Gastrocnemius medialis (tissue), 4 donors: ENCODE results near the gene MAPK8.

Experiments used
- POLR2A ChIP-seq, 2 donors: fragments of 450-650 bp; IDR thresholded peaks; one replicate each; pipeline ENCODE4 v1.6.1; 2017; ENCODE audit warnings: antibody characterized with exemption in 2 of 2, mild to moderate bottlenecking in 2 of 2, moderate library complexity in 2 of 2
- TF ChIP-seq, protein P1 (sequence below), 5 experiments: fragments of 450-650 bp in 3 of 5; fragments of 200-600 bp in 2 of 5; sonication (generic) in 2 of 5; IDR thresholded peaks in 4 of 5; conservative IDR thresholded peaks in 1 of 5; 1 replicate in 4 of 5; 2 replicates in 1 of 5; pipeline ENCODE4 v1.5.1; 2016 to 2019; ENCODE audit warnings: antibody characterized with exemption in 5 of 5, mild to moderate bottlenecking in 3 of 5, moderate library complexity in 3 of 5

GRCh38 chr10:48410503-48410902 is 104.0 kb downstream of the MAPK8 start:
- TF ChIP-seq POLR2A (IDR thresholded peaks at IDR 0.05) = no peak
- TF ChIP-seq, protein P1, sequence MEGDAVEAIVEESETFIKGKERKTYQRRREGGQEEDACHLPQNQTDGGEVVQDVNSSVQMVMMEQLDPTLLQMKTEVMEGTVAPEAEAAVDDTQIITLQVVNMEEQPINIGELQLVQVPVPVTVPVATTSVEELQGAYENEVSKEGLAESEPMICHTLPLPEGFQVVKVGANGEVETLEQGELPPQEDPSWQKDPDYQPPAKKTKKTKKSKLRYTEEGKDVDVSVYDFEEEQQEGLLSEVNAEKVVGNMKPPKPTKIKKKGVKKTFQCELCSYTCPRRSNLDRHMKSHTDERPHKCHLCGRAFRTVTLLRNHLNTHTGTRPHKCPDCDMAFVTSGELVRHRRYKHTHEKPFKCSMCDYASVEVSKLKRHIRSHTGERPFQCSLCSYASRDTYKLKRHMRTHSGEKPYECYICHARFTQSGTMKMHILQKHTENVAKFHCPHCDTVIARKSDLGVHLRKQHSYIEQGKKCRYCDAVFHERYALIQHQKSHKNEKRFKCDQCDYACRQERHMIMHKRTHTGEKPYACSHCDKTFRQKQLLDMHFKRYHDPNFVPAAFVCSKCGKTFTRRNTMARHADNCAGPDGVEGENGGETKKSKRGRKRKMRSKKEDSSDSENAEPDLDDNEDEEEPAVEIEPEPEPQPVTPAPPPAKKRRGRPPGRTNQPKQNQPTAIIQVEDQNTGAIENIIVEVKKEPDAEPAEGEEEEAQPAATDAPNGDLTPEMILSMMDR (IDR thresholded peaks at IDR 0.05 in 4 of 5, conservative IDR thresholded peaks at IDR 0.05 in 1 of 5) = no peak
